GM12878 (cell line): ENCODE results near the gene SNX19. TPM values are rescaled to one million over a fixed set of nuclear protein-coding genes. Genes with fewer than 3 reads are reported as not detected.

ENCODE experiments used
- ATAC-seq: fragments of 200-7000 bp; cut with Tn5 transposase; 3 replicates; pipeline ENCODE4 v1.9.1; 2020; ENCODE audit warnings: mild to moderate bottlenecking, moderate library complexity
- BruUV-seq: library from RNA; stranded (reverse); fragments of 400-500 nt; replicated peaks from 2 replicates; lab custom pipeline; 2021; lab: Mats Ljungman, UMichigan
- CTCF ChIA-PET: fragments of 300-600 bp; sonication (Branson Sonifier 250); formaldehyde crosslinking; extraction: SDS; loops from one replicate; lab custom pipeline; 2021; ENCODE audit warnings: inconsistent platforms; lab: Yijun Ruan, JAX
- POLR2A ChIA-PET: fragments of 350-600 bp; formaldehyde crosslinking; extraction: SDS; loops from one replicate; lab custom pipeline; 2021; ENCODE audit warnings: inconsistent platforms; lab: Charles Lee
- RAD21 ChIA-PET: fragments of 300-600 bp; sonication (Branson Sonifier 250); formaldehyde crosslinking; loops from one replicate; lab custom pipeline; 2023; ENCODE audit warnings: antibody characterized with exemption; ENCODE audit not compliant: unreplicated experiment; lab: Charles Lee
- SMC1A ChIA-PET: fragments of 300-600 bp; sonication (Branson Sonifier 250); formaldehyde crosslinking; loops from one replicate; lab custom pipeline; 2023; ENCODE audit not compliant: unreplicated experiment, uncharacterized antibody; lab: Charles Lee
- DNase-seq: peaks from one replicate; pipeline ENCODE4 v3.0.0-alpha.2; 2011; ENCODE audit warnings: low read depth, low spot score
- FAIRE-seq: peaks from 3 replicates; lab custom pipeline; 2011; peaks lifted over from hg19 to GRCh38; lab: Jason Lieb, UNC
- H2AFZ ChIP-seq: 2 replicates; pipeline ENCODE4 v1.6.0; 2011; ENCODE audit warnings: low read depth, low read length, control low read depth; ENCODE audit not compliant: control insufficient read depth
- H3K27ac ChIP-seq: 2 replicates; pipeline ENCODE4 v1.5.1; 2011; ENCODE audit warnings: control low read depth; ENCODE audit not compliant: control insufficient read depth, insufficient read depth
- H3K27me3 ChIP-seq, 2 experiments: replicated peaks in 1 of 2; 2 replicates each; pipeline versions ENCODE4 v1.6.0 to v1.6.1; 2011; ENCODE audit warnings: low read length in 1 of 2; ENCODE audit not compliant: control insufficient read depth in 2 of 2, insufficient read depth in 2 of 2
- H3K36me3 ChIP-seq, 2 experiments: 2 replicates each; pipeline ENCODE4 v1.5.1; 2011; ENCODE audit warnings: low read length in 1 of 2; ENCODE audit not compliant: control insufficient read depth in 2 of 2, insufficient read depth in 2 of 2
- H3K4me1 ChIP-seq: 2 replicates; pipeline ENCODE4 v1.6.1; 2011; ENCODE audit warnings: mild to moderate bottlenecking, low read length, moderate library complexity, mixed read lengths; ENCODE audit not compliant: control insufficient read depth, insufficient read depth
- H3K4me2 ChIP-seq: 2 replicates; pipeline ENCODE4 v1.6.0; 2011; ENCODE audit warnings: control low read depth; ENCODE audit not compliant: control insufficient read depth, insufficient read depth
- H3K4me3 ChIP-seq: fragments of 200-600 bp; sonication (generic); 2 replicates; pipeline ENCODE4 v1.5.1; 2016
- H3K79me2 ChIP-seq: 2 replicates; pipeline ENCODE4 v1.6.0; 2011; ENCODE audit warnings: low read length; ENCODE audit not compliant: control insufficient read depth, insufficient read depth
- H3K9ac ChIP-seq: 2 replicates; pipeline ENCODE4 v1.8.0; 2011; ENCODE audit warnings: low read length, control low read depth, mixed read lengths; ENCODE audit not compliant: control insufficient read depth, insufficient read depth
- H3K9me3 ChIP-seq: replicated peaks from 3 replicates; pipeline ENCODE4 v1.5.1; 2011; ENCODE audit warnings: mild to moderate bottlenecking, low read length; ENCODE audit not compliant: control insufficient read depth, insufficient read depth
- H4K20me1 ChIP-seq: 2 replicates; pipeline ENCODE4 v1.6.0; 2011; ENCODE audit not compliant: control insufficient read depth, insufficient read depth
- E2F8 ChIP-seq: fragments of 450-650 bp; IDR thresholded peaks from 2 replicates; pipeline ENCODE4 v1.6.1; 2018; ENCODE audit warnings: mild to moderate bottlenecking, low read depth, moderate library complexity; ENCODE audit not compliant: partially characterized antibody
- EED ChIP-seq: sonication (generic); IDR thresholded peaks from 2 replicates; pipeline ENCODE4 v1.6.1; 2016; ENCODE audit warnings: antibody characterized with exemption, low read depth
- ELK1 ChIP-seq: IDR thresholded peaks from 2 replicates; pipeline ENCODE4 v1.6.1; 2012; ENCODE audit warnings: low read depth, low read length, improper control_type of control experiment
- IKZF2 ChIP-seq, 2 experiments: fragments of 450-650 bp; IDR thresholded peaks; 2 replicates each; pipeline ENCODE4 v1.6.1; 2017; ENCODE audit warnings: mild to moderate bottlenecking in 2 of 2, moderate library complexity in 2 of 2
- NBN ChIP-seq: fragments of 450-650 bp; IDR thresholded peaks from 2 replicates; pipeline ENCODE4 v1.6.1; 2016
- PBX3 ChIP-seq: IDR thresholded peaks from 2 replicates; pipeline ENCODE4 v1.6.1; 2011; ENCODE audit warnings: mild to moderate bottlenecking, low read depth, low read length, moderate library complexity; ENCODE audit not compliant: insufficient replicate concordance
- POU2F2 ChIP-seq: IDR thresholded peaks from 3 replicates; pipeline ENCODE4 v1.6.1; 2011; ENCODE audit warnings: low read depth, mild to moderate bottlenecking, low read length, borderline replicate concordance
- RAD51 ChIP-seq: fragments of 450-650 bp; IDR thresholded peaks from 2 replicates; pipeline ENCODE4 v1.6.1; 2016; ENCODE audit warnings: moderate library complexity, mild to moderate bottlenecking, inconsistent platforms
- TCF3 ChIP-seq: IDR thresholded peaks from 2 replicates; pipeline ENCODE4 v1.6.1; 2012; ENCODE audit warnings: low read depth, mild to moderate bottlenecking, low read length, borderline replicate concordance; ENCODE audit not compliant: insufficient read depth
- ZBED1 ChIP-seq: IDR thresholded peaks from 2 replicates; pipeline ENCODE4 v1.6.1; 2016; ENCODE audit warnings: borderline replicate concordance
- WGBS: methylation state at CpG from one replicate; pipeline ENCODE4 v1.1.6; 2016; ENCODE audit warnings: low lambda C conversion rate; ENCODE audit not compliant: insufficient replicate concordance, insufficient coverage; ENCODE audit errors: missing lambda C conversion rate; 5-methylcytosine and 5-hydroxymethylcytosine counted together
- in situ Hi-C: fragments of 300-500 bp; cut with MboI; formaldehyde crosslinking; loops from 9 replicates; pipeline ENCODE4 v1.14.3; 2018; ENCODE audit warnings: mixed read lengths
- intact Hi-C: fragments of 100-400 bp; cut with micrococcal nuclease; formaldehyde crosslinking; loops from one replicate; pipeline ENCODE4 v1.14.2; 2022; ENCODE audit not compliant: unreplicated experiment
- polyA plus RNA-seq, 11 experiments: library from polyadenylated mRNA; depleted of rRNA in 4 of 11; unstranded in 6 of 11; stranded (reverse) in 5 of 11; fragments of >200 nt; fragmentation: Nextera tagmentation in 4 of 11; fragmentation: Illumina TruSeq in 1 of 11; extraction: Ambion mirVana in 4 of 11; extraction: Trizol in 1 of 11; gene quantifications; 1 replicate in 1 of 11; 2 replicates in 10 of 11; pipeline versions ENCODE4 v1.2.1 to v1.2.3, GENCODE V29; 2011 to 2016; ENCODE audit warnings: inconsistent platforms in 2 of 11, missing spikeins in 2 of 11, low read depth in 1 of 11
- total RNA-seq, 4 experiments: library from RNA; depleted of rRNA in 3 of 4; stranded (reverse); fragments of >200 nt in 3 of 4; fragmentation: Illumina TruSeq in 1 of 4; extraction: Trizol in 1 of 4; gene quantifications; 2 replicates each; pipeline versions ENCODE4 v1.2.1 to v1.2.3, GENCODE V29; 2013 to 2021

SNX19 gene
- total and polyA plus RNA-seq, 10 of the 15 experiments (the other 5 are each of a cell fraction or from before 2014, with no cell fraction given): 3.0 to 46.9 (median 30.4) TPM

- no peak for TF ChIP-seq PBX3
- no peak for TF ChIP-seq IKZF2 (IDR thresholded peaks at IDR 0.05)
- no peak for TF ChIP-seq NBN
- TF ChIP-seq ELK1: no peak
- TF ChIP-seq ZBED1: no peak
- TF ChIP-seq POU2F2: no peak
- TF ChIP-seq EED: no peak
- no peak for TF ChIP-seq TCF3
These were observed 3.7 kb downstream of the SNX19 start (continued) for GRCh38 chr11:130912552-130912951.

- WGBS: 92% methylated on average over 11 of the region's 11 CpGs
- H3K9ac ChIP-seq: no peak overlapping the region
- no peaks in the 10 kb centered on the region for H3K9me3 ChIP-seq
- H2AFZ ChIP-seq: no peak overlapping the region
- no peak overlapping the region for H3K4me2 ChIP-seq
- ChIA-PET SMC1A (interaction anchor here (0.7 kb wide), 1 partner anchor 17 kb away, joined by 3 read pairs; no protein-coding TSS in a partner anchor), POLR2A (no interaction called here), CTCF (no interaction called here), RAD21 (no interaction called here)
- TF ChIP-seq E2F8 (no peak), RAD51 (no peak)
- ATAC-seq: no peak
- in situ Hi-C loops: no loop called here
- BruUV-seq: no TSS peak
- H3K79me2 ChIP-seq: peaks cover 18% of the 10 kb centered on the region
- intact Hi-C loops: no loop called here
- no peak overlapping the region for H3K27ac ChIP-seq
- H3K27me3 ChIP-seq: no peaks in the 10 kb centered on the region
- peaks cover 0 to 17% of the 10 kb centered on the region in 2 experiments; a peak in 3 of 4 replicates for H3K36me3 ChIP-seq
- no peaks in the 10 kb centered on the region for H4K20me1 ChIP-seq
- FAIRE-seq: no peak
- no peak overlapping the region for H3K4me3 ChIP-seq
- no peak for DNase-seq
- peaks cover 6% of the 10 kb centered on the region for H3K4me1 ChIP-seq
These were observed 5.0 kb downstream of the SNX19 start for GRCh38 chr11:130911306-130911705.
